NCI-H1092 treated with DMSO at 0.1 percent for 48 hours (cell line): ENCODE results near the gene TTLL10.

Source experiments
- DNase-seq: peaks from one replicate; lab custom pipeline; 2025; lab: John Stamatoyannopoulos, UW

Gene TTLL10, protein sequence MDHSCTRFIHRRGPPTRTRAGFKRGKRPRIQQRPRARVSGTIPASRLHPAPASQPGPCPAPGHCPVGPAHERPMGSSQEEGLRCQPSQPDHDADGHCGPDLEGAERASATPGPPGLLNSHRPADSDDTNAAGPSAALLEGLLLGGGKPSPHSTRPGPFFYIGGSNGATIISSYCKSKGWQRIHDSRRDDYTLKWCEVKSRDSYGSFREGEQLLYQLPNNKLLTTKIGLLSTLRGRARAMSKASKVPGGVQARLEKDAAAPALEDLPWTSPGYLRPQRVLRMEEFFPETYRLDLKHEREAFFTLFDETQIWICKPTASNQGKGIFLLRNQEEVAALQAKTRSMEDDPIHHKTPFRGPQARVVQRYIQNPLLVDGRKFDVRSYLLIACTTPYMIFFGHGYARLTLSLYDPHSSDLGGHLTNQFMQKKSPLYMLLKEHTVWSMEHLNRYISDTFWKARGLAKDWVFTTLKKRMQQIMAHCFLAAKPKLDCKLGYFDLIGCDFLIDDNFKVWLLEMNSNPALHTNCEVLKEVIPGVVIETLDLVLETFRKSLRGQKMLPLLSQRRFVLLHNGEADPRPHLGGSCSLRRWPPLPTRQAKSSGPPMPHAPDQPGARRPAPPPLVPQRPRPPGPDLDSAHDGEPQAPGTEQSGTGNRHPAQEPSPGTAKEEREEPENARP

DNA sequence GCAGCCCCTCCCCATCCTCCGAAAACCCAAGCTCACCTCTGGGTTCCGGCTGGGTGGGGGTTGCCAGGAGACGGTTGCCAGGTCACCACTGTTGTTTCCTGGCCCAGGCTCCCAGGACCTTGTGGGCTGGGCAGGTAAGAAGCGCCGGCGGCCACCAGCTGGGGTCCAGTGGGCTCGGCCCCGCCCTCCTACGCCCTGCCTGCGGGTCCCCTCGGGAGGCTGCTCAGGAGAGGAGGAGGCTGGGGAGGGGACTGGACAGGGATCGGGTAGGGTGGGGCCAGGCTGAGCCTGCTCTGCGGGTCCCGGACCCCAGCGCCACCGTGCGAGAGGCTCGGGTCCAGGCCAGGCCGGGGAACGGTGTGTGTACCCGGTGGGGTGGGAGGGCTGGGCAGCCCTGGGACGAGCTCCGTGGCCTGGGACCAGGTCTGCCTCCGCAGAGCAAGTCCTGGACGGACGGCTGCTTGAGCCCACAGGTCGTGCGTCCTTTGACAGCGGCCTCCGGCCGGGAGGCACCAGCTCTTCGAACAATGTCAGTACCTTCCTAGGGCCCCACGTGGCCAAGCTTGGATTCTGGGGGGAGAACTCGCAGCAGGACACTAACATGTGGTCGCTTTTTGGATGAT is at the start of gene TTLL10:
TTLL10 (plus strand) TSS at position 88 of the 623 bp plus-strand sequence. CDS start 5,336 bp downstream, outside the sequence.
- DNase-seq: no peak

DNA sequence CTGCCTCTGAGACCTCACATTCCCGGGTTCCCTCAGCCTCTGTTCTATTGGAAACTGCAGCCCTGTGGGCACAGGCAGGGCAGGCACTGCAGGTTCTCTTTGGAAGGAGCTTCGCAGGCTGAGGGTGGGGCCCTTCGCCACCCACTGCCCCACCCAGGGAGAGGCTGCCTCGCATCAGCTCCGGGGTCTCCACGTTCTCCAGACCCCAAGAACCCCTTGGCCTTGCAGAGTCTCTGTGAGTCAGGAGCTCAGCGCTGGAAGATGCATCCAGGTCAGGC is 49.2 kb upstream of the TTLL10 start:
- DNase-seq: no peak

DNA sequence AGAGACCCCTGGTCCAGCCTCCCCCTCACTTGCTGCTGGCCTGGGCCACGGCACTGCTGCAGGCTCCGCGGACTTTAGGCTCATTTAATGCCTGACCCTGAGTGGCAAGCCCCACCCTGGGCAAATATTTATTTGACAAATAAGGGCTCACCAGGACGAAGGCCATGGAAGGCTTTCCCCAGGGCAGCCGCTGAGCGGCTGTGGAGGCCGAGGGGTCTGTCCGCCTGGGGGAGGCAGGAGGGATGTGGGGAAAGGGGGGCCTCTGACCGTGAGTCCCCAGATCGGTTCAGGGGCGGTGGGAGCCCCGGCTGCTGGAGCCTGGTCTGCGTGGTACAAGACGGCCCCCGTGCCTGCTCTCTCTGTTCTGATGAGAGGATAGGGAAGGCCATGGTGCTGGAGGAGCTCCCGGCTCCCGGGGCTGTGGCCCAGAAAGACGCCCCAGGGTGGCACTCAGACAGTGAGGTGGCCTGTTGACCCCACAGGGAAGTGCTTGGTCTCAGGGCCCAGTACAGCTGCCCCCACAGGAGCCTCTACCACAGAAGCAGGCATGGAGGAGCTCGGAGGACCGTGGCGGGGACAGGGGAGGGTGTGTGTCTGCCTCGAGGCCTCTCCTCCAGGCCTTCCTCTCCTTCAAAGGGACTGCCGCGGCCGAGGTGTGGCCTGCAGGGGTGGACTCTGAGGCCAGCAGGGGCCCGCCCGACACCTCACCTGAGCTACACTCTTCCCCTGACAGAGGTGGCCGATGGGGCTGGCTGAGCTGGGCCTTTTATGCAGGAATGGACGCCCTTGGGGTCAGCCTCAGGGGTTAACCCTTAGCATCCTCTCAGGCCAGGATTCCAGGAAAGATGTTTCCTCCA is 48.7 kb upstream of the TTLL10 start:
- DNase-seq: no peak

DNA sequence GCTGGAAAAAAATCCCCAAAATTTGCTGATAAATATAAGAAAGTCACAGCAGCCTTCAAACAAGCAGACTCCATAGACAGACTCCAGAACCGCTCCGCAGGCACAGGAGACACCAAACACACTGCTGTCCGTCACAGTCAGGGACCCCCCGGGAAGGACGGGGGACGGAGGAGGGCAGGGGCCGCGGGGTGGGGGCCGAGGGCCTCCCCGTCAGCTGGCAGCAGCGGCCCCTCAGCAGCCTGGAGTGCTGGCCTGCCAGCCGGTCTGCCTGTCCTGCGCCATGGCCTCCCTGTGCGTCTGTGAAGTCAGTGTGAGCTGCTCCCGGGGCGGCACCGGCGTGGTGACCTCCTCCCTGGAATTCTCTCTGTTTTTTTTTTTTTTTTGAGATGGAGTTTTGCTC is 47.7 kb upstream of the TTLL10 start:
- no peak for DNase-seq

DNA sequence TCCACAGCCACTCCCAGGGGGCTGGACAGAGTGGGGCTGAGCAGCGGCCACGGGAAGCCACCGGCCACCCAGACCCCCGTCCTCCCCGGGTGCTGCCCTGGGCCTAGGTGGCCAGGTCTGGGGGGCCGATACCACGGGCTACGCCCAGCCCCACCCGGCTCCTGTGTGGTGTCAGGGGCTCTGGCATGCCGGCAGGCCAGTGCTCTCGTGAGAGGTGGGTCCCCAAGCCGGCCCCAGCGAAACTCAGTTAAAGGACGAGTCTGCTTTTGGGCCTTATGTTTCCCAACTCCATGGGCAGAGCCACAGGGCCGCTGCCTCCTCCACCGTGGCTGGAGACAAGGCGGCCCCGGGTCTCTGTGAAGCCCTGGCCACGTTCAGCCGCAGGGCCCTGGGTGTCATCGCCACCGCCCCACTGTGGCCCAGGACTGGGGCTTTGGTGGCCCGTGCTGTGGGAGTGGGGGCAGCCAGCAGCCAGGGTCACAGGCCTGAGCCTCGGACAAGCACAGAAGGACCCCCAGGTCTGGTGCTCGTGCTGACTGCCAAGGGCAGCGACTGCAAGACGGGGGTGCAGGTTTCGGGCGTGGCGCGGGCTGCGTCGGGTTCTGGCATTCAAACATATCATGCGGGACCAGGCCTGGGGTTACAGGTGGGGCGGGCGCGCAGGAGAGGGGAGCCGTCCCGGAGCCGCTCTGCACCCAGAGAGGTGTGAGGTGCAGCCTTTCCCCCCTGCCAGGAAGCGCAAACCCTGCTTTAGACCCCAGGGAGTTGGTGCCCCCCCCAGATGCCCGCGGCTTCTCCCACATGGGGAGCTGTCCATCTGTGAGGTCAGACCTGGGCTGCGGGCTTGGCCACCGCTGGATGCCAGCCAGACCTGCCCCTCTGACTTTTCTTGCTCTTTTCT is 45.9 kb upstream of the TTLL10 start:
- no peak for DNase-seq

DNA sequence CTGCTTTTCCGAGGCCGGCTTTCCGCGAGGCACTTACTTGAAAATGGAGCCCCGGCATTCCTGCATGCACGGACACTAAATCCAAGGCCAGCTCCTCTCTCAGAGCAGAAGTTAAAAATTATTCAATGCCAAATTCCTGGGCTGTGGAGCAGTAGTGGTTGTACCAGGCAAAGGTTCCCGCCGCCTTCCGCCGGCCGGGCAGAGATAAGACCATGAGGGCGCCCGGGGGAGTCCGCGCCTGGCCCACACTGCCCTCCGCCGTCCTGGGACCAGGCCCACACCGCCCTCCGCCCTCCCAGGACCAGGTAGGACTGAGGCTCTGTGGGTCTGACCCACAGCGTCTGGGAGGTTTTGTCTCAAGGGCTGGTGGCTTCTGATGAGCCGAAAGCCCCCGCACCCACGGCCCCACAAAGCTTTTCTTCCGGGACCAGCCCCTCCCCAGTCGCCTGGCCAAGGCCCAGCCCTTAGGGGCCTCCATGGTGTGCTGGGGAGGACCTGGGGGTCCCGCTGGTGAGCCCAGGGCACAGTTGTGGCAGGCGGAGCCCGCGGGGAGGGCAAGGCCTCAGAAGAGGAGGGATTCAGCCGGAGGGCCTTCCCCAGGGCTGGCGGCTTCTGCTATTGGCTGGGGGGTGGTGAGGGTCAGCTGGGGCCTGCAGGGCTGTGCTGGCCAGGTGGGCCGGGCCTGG is 45.1 kb upstream of the TTLL10 start:
- no peak for DNase-seq

DNA sequence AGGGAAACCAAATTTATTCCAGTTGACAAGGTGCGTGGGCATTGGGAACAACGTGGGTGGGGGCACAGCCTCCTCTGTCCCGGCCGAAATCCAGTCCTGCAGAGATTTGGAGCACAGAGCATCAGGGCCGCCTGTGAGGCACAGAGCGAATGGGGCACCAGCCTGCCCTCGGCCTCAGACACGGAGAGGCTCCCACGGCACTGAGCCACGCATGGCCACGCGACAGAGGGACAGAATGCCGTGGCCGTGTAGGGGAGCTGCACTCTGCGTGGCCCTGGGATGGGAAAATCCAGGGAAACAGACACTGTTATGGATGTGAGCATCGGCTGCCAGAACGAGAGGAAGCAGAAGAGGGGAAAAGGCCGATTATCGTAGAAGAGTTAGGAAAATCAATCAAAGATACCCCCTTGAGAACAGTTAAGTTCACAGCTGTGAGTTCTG is 44.3 kb upstream of the TTLL10 start:
- DNase-seq: no peak

DNA sequence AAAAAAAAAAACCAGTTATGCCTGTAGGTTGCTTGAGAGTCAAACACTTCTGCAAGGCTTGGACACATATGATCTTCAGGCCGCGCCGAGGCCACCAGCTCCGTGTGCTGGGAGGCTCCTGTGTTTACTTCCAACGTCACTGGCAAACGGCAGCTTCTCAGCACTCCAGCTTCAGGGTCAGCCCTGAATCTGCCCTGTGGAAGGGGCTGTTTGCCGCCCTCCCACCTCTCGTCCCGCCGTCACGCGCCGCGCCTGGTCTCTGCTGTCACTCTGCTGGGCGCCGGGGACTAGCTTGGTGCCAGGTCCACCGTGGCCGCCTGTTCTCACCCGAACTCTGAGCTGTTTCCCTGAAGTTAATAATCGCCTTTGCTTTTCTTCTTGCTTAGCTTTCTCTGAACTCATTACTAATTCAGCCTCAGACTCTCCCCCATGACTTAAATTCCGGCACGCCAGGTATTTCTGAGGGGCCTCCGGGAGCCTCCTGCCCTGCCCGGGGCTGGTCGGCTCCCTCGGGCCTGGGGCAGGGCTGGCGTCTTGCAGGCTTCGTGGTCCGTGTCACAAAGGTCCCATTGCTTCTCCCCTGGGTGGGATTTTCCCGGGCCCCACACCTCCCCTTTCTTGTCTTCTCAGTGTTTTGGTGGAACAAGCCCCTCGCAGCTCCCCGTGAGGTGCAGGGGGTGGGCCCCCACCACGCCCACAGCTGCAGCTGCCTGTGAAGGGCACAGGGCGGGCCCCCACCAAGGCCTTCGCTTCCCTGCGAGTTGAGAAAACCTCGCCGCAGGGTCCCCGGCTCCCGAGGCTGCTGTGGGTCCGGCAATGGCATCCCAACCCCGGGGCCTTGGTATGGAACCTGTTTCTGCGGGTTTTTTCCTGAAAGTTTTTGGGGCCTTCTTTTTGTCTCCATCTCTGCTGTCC is 43.2 kb upstream of the TTLL10 start:
- no peak for DNase-seq

DNA sequence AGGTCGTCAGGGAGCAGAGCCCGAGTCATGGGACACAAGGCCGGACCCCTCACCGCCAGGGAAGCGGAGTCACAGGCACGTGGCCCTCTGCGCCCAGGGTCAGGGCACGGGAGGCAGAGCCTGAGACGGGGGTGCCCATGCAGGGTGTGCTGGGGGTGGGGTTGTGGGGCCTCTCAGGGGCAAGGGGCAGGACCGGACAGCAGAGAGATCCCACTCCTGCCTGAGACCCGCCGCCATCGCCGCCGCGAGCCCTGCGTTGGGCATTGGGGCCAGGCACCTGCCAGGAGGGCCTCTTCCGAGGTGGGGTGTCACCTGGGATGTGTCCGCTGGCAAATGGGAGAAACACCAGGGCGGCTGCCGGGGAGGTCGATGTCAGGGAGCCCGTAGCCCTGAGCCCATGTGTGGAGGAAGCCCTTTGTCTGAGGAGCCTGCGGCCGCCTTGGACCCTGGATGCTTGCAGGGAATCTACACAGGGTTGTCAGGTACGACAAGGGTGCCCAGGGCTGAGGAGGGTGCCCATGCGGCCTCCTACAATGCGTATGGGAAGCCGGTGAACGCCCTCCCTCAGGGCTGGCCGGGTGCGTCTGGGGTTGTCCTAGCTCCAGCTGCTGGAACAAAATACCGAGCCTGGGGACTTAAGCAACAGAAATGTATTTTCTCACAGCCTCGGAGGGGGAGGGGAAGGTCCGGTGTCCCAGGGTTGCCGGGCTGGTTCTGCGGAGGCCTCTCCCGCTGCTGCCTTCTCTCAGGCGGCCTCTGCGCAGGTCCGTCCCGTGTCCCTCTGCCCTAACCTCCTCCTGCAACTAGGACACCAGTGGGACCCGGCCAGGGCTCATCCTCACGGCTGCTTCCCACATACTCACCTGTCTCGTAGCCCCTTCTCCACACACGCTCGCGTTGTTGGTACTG is 41.4 kb upstream of the TTLL10 start:
- no peak for DNase-seq

DNA sequence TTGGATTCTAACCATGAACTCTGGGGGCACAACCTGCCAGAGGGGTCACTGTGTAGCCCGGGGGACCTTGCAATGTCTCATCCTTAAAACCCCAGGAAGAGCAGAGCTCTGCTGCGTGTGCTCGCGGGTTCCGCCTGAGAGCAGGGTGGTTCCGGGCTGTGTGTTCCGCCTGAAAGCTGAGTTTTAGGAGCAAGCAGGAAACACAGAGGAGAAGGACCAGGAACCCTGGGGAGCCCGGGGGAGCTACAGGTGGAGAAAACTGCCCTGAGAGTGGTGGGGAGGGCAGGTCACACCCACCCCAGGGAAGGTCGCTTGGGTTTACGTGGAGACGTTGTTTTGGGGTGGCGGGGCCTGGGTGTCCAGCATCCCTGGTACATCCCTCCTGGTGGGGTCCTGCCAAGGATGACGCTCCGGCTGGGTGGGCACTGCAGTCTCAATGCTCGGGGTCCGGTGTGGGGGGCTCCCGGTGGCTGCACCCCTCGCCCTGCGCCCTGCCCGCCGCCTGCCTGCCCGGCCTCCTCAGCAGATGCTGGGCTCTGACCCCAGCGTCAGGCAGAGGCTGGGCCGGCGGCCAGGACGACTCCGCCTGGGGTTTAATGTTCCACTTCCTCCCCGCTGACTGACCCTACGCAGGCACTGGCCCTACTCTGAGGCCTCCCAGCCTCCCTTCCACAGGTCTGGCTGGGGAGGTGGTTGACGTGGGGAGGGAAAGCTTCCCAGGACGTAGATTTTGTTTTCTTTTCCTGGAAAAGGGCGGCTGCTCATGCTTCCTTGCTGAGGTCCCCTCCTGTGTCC is 40.5 kb upstream of the TTLL10 start:
- no peak for DNase-seq

DNA sequence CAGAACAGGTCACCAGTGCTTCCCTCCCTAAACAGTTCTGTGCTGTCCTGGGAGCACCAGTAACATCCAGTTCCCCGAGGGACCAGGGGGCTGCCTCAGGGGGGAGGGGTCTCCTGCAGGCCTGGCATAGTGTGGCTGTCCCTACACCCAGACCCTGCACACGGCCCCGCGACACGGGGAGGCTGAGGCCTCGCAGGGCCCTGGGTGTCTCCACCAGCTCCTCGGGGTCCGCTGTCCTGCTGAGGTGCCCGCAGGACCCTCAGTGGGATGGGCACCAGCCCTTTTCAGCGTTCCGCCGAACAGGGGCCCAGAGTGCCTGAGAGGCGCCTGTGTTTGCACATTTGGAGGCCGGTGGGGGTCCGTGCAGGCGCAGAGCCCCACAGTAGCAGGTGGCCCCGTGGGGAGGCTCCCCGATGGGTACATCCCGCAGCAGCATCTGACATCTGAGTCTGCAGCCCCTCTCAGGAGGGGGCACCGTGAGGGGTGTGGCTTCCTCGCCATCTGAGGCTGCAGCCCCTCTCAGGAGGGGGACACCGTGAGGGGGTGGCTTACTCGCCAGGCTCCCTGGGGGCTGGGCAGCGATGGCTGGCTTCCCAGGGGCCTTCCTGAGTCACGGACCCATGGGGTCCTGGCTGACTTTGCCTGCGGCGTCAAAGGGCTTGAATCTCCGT is 39.2 kb upstream of the TTLL10 start:
- DNase-seq: no peak

DNA sequence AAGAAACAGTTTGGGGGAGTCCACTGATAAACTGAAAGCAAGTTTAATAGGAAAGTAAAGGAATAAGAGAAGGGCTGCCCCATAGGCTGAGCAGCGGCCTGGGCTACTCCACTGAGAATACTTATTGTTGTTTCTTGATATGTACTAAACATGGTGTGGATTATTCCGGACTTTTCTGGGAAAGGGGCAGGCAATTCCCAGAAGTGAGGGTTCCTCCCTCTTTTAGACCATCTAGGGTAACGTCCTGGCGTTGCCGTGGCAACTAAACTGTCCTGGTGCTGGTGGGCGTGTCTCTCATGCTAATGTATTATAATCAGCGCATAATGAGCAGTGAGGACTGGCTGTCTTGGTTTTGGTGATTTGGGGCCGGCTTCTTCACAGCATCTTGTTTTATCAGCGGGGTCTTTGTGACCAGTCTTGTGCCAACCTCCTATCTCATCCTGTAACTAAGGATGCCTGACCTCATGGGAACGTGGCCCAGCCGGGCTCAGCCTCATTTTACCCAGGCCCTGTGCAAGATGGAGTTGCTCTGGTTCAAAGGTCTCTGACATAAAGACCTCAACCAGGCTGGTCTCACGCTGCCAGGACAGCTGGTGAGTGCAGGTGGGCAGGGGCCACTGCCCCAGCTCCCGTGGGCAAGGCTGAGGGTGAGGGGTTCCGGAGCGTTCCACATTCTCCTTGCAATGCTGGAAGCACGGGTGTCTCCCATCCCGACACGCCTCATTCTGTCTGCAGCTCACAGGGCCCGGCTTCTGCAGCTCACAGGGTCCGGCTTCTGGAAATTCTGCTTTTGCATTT is 38.1 kb upstream of the TTLL10 start:
- no peak for DNase-seq

DNA sequence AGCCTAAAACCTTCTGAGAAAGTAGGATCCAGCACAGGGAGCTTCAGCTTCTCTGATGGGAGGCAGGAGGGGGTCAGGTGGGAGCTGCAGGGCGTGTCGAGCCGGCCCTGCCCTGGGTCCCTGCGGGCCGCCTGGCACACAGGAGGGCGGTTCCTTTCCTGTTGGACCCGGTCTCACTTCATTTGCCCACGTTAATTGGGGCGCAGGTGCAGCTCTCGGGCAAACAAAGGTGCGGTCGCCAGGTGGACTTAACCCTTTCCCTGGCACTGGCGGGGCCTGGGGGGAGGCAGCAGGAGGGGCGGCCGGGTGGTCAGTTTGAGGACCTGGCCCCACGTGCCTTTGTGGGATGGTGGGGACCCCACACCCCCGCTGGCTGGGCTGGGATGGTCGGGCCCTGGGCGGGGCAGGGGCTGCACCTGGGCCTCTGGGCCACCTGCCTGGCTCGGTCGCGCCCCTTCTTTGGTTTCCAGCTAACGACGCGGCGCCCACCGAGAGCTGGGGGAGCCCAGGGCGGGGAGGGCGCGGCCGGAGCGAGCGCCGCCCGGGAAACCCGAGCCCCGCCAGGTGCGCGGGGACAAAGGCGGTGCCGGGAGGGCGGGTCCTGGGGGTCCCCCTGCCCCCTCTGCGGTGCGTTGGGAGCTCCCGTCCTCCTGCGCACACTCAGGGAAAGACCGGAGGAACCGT is 37.0 kb upstream of the TTLL10 start:
- DNase-seq: no peak

DNA sequence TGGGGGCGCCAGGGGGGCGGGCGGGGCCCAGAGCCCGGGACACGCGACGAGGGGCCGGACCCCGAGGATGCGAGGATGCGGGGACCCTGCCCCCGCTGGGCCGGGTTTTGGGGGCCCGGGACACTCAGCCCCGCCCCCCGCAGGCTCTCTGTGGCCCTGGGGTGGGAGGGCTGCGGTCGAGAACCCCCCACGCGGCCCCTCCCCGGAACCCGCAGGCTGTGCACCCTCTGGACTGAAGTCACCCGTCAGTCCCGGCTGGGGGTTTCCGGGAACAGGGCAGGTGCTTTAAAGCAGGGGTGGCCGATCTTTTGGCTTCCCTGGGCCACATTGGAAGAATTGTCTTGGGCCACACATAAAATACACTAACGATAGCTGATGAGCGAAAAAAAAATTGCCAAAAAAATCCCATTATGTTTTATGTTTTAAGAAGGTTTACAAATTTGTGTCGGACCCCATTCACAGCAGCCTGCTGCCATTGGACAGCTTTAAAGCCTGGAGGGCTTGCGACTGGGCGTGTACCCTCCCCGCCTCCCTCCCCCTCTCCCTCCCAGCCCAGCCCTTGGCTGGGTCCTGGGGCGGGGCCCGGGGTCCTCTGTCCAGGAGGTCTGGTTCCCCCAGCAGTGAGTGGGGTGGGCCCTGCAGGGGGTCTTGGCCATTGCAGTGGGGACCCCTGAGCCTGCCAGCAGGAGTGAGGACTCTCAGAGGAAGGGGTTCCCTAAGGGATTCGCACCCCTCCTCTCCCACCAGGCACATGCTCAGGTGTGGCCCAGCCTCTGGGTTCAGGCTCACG is 36.2 kb upstream of the TTLL10 start:
- DNase-seq: no peak

DNA sequence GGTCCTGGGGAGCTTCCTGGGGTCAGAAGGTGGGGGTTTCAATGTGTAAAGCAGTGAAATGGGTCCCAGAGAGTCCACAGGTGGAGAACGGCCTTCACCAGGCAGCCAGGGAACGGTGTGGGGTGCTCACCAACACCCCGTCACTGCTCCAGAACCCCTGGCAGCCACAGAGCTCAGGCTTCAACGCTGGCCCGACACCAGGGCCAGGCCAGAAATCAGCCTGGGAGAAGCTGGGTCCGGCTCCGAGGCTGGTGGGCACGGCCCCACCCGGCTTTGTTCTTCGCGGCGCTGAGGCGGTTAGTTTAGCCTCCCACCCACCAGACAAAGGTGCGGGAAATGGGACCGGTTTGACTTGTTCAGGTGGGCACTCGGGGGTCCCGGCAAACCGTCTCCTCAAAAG is 33.0 kb upstream of the TTLL10 start:
- DNase-seq: no peak
